NCI-H2196 (cell line): ENCODE measurements around the gene PTPRM.
A peak's percentile ranks its signal among the peaks of the same experiment; 100 is the strongest.
"Not testable (repeated sequence)": the region's sequence is repeated elsewhere in the genome, so short reads cannot be mapped to it uniquely, and the experiment has no call there.

Experiments used
- DNase-seq: peaks from one replicate; lab custom pipeline; 2025; ENCODE audit not compliant: unreplicated experiment; lab: John Stamatoyannopoulos, UW

The PTPRM gene

GRCh38 chr18:7927119-7927518 is 360.0 kb downstream of the PTPRM start:
- no peak for DNase-seq

- DNase-seq = no peak
Measured at GRCh38 chr18:7931763-7932162, 364.6 kb downstream of the PTPRM start.

GRCh38 chr18:7937268-7937667 is 370.2 kb downstream of the PTPRM start:
- DNase-seq = no peak

GRCh38 chr18:7939521-7939920 is 372.4 kb downstream of the PTPRM start:
- DNase-seq = no peak

GRCh38 chr18:7940379-7940778 is 373.3 kb downstream of the PTPRM start:
- no peak for DNase-seq

- peak; percentile 67 for DNase-seq
Measured at GRCh38 chr18:7940971-7941370, 373.9 kb downstream of the PTPRM start.

GRCh38 chr18:7941533-7941932 is 374.4 kb downstream of the PTPRM start:
- peak; percentile 100 for DNase-seq

- no peak for DNase-seq
Measured at GRCh38 chr18:7945882-7946281, 378.8 kb downstream of the PTPRM start.

GRCh38 chr18:7946734-7947377 is 379.7 kb downstream of the PTPRM start:
- peak; percentile 64 for DNase-seq

GRCh38 chr18:7950380-7951136 is 383.4 kb downstream of the PTPRM start:
- no peak for DNase-seq

- DNase-seq = no peak
Measured at GRCh38 chr18:7953095-7953958, 386.2 kb downstream of the PTPRM start.

- DNase-seq = no peak
Measured at GRCh38 chr18:7954238-7954637, 387.1 kb downstream of the PTPRM start.

- no peak for DNase-seq
Measured at GRCh38 chr18:7955175-7955574, 388.1 kb downstream of the PTPRM start.

- no peak for DNase-seq
Measured at GRCh38 chr18:7957297-7957696, 390.2 kb downstream of the PTPRM start.

- DNase-seq = peak; percentile 36
Measured at GRCh38 chr18:7958081-7958896, 391.2 kb downstream of the PTPRM start.

- DNase-seq = no peak
Measured at GRCh38 chr18:7958897-7959146, 391.7 kb downstream of the PTPRM start.

- DNase-seq = not testable (repeated sequence)
Measured at GRCh38 chr18:7966682-7967081, 399.6 kb downstream of the PTPRM start.

- DNase-seq = no peak
Measured at GRCh38 chr18:7974200-7974874, 407.2 kb downstream of the PTPRM start.

GRCh38 chr18:7977897-7978296 is 410.8 kb downstream of the PTPRM start:
- no peak for DNase-seq

GRCh38 chr18:7978834-7979233 is 411.7 kb downstream of the PTPRM start:
- DNase-seq = no peak

GRCh38 chr18:7979714-7980113 is 412.6 kb downstream of the PTPRM start:
- DNase-seq = no peak
